ENCODE data around the gene HDAC5.

HDAC5 gene

GRCh38 chr17:44119798-44120197 is 3.6 kb downstream of the HDAC5 start:
- H3K36me3 ChIP-seq (ENCODE audit: control insufficient read depth in 1 of 2, insufficient read depth in 2 of 2, low read depth in 1 of 2, low read length in 2 of 2), result peaks cover 8 to 25% of the 10 kb centered on the region in 2 experiments
- H3K9me3 ChIP-seq (ENCODE audit: control insufficient read depth, low read length), result no peaks in the 10 kb centered on the region
- no peak overlapping the region for H2BK120ac ChIP-seq (ENCODE audit: low read depth, low read length)
- no peak overlapping the region for H2AFZ ChIP-seq (ENCODE audit: low read depth, low read length)
- peaks cover 0 to 6% of the 10 kb centered on the region in 2 experiments for H3K27me3 ChIP-seq (ENCODE audit: control insufficient read depth in 1 of 2, insufficient read depth in 1 of 2, low read length in 2 of 2)
- WGBS, result no CpG with 5 or more reads among the region's 2 CpGs
- no peak overlapping the region for H2BK12ac ChIP-seq (ENCODE audit: low read length in 2 of 2)
- H3K27ac ChIP-seq (ENCODE audit: low read length, poor library complexity, severe bottlenecking), result no peak overlapping the region
- H3K18ac ChIP-seq (ENCODE audit: low read depth in 1 of 2, low read length in 2 of 2), result no peak overlapping the region
- no peak for DNase-seq
- no peak overlapping the region for H3K23ac ChIP-seq (ENCODE audit: low read length in 2 of 2)
- H4K8ac ChIP-seq (ENCODE audit: low read length), result no peak overlapping the region
- peaks cover 12% of the 10 kb centered on the region for H3K4me1 ChIP-seq (ENCODE audit: control insufficient read depth, insufficient read depth, low read depth, low read length)
- no peak overlapping the region for H3K4me2 ChIP-seq (ENCODE audit: low read length, poor library complexity, severe bottlenecking)
- H3K4ac ChIP-seq (ENCODE audit: low read depth in 1 of 2, low read length in 2 of 2), result no peak overlapping the region
- no peak overlapping the region for H2AK5ac ChIP-seq (ENCODE audit: low read length, severe bottlenecking)
- no peak overlapping the region for H2BK5ac ChIP-seq (ENCODE audit: low read depth, low read length, poor library complexity, severe bottlenecking)
- H3K79me1 ChIP-seq (replicated peaks; ENCODE audit: low read length, poor library complexity, severe bottlenecking), result peaks cover 18% of the 10 kb centered on the region
- no peak overlapping the region for H3K14ac ChIP-seq (ENCODE audit: low read length in 2 of 2)
- no peak overlapping the region for H3K9ac ChIP-seq (ENCODE audit: low read length)
- no peak overlapping the region for H3K4me3 ChIP-seq (ENCODE audit: insufficient read depth in 1 of 2, low read depth in 1 of 2, low read length in 2 of 2)
- no peak overlapping the region for H2BK15ac ChIP-seq (ENCODE audit: low read depth, poor library complexity, severe bottlenecking)
- H4K91ac ChIP-seq (ENCODE audit: low read length), result no peak overlapping the region

DNA sequence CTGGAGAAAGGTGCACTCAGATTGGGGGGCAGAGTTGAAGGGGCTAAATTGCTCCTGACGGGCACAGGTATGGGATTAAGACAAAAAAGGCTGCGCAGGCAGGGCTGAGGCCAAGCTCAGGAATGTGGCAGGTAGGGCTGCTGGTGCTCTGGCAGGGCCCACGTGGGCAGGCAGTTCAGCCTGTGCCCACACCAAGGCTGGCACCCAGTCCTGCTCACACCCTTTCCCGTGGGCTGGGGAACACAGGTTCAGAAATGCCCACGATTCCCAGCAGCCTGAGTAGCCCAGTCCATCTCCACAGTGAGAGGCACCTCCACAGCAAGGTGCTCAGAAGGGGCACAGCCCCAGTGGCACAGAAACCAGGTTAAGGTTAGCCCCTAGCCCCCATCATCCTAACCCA is 4.4 kb downstream of the HDAC5 start:
- Histone ChIP-seq H3K4ac (ENCODE audit: low read depth in 1 of 2, low read length in 2 of 2) (no peak overlapping the region), H3K79me1 (replicated peaks; ENCODE audit: low read length, poor library complexity, severe bottlenecking) (peaks cover 17% of the 10 kb centered on the region), H2BK5ac (ENCODE audit: low read depth, low read length, poor library complexity, severe bottlenecking) (no peak overlapping the region), H2BK120ac (ENCODE audit: low read depth, low read length) (no peak overlapping the region), H3K27ac (ENCODE audit: low read length, poor library complexity, severe bottlenecking) (no peak overlapping the region), H3K14ac (ENCODE audit: low read length in 2 of 2) (peak overlapping the region in 1 of 2 experiments; percentile 29), H2BK12ac (ENCODE audit: low read length in 2 of 2) (no peak overlapping the region), H4K91ac (ENCODE audit: low read length) (no peak overlapping the region), H3K4me1 (ENCODE audit: control insufficient read depth, insufficient read depth, low read depth, low read length) (peaks cover 12% of the 10 kb centered on the region), H2AFZ (ENCODE audit: low read depth, low read length) (no peak overlapping the region), H3K9me3 (ENCODE audit: control insufficient read depth, low read length) (no peaks in the 10 kb centered on the region), H2AK5ac (ENCODE audit: low read length, severe bottlenecking) (no peak overlapping the region), H3K9ac (ENCODE audit: low read length) (no peak overlapping the region), H3K4me3 (ENCODE audit: insufficient read depth in 1 of 2, low read depth in 1 of 2, low read length in 2 of 2) (no peak overlapping the region), H2BK15ac (ENCODE audit: low read depth, poor library complexity, severe bottlenecking) (no peak overlapping the region), H3K23ac (ENCODE audit: low read length in 2 of 2) (no peak overlapping the region), H3K4me2 (ENCODE audit: low read length, poor library complexity, severe bottlenecking) (no peak overlapping the region), H3K36me3 (ENCODE audit: control insufficient read depth in 1 of 2, insufficient read depth in 2 of 2, low read depth in 1 of 2, low read length in 2 of 2) (peaks cover 13 to 31% of the 10 kb centered on the region in 2 experiments), H4K8ac (ENCODE audit: low read length) (no peak overlapping the region), H3K18ac (ENCODE audit: low read depth in 1 of 2, low read length in 2 of 2) (no peak overlapping the region), H3K27me3 (ENCODE audit: control insufficient read depth in 1 of 2, insufficient read depth in 1 of 2, low read length in 2 of 2) (peaks cover 0 to 6% of the 10 kb centered on the region in 2 experiments)
- WGBS, result 81% methylated on average over 5 of the region's 5 CpGs
- DNase-seq, result no peak

DNA sequence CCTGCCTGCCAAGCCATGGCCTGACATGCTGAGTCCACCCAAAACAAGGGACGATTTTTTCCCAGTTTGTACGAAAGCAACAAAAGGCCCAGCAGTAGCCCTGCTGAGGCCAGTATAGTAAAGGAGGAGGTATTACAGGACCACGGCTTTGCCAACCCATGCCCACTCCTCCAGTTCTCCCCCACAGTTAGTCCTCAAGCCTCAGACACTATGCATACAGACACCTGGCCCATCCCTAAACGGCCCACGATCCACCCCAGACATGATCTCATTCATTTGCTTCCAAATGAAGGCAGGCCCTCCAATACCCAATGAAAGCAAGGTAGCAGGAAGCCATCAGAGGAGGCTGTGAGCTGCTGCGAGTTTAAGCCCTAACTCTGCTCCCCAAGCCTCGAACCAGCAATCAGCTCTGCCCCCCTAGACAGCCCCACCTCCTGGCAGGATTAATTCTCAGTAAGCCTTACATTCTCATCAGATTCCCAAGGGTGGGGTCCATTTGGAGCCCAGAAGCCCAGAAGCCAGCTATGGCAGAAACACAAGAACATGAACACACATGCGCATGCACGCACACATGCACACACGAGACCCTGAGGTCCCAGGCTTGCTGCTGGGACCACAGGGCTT is 4.9 kb downstream of the HDAC5 start:
- Histone ChIP-seq H3K27ac (ENCODE audit: low read length, poor library complexity, severe bottlenecking) (no peak overlapping the region), H2BK120ac (ENCODE audit: low read depth, low read length) (no peak overlapping the region), H3K4me2 (ENCODE audit: low read length, poor library complexity, severe bottlenecking) (no peak overlapping the region), H4K8ac (ENCODE audit: low read length) (no peak overlapping the region), H3K36me3 (ENCODE audit: control insufficient read depth in 1 of 2, insufficient read depth in 2 of 2, low read depth in 1 of 2, low read length in 2 of 2) (peaks cover 18 to 36% of the 10 kb centered on the region in 2 experiments), H2BK15ac (ENCODE audit: low read depth, poor library complexity, severe bottlenecking) (no peak overlapping the region), H3K4ac (ENCODE audit: low read depth in 1 of 2, low read length in 2 of 2) (no peak overlapping the region), H3K18ac (ENCODE audit: low read depth in 1 of 2, low read length in 2 of 2) (no peak overlapping the region), H2BK5ac (ENCODE audit: low read depth, low read length, poor library complexity, severe bottlenecking) (no peak overlapping the region), H3K27me3 (ENCODE audit: control insufficient read depth in 1 of 2, insufficient read depth in 1 of 2, low read length in 2 of 2) (peaks cover 0 to 6% of the 10 kb centered on the region in 2 experiments), H2AFZ (ENCODE audit: low read depth, low read length) (no peak overlapping the region), H4K91ac (ENCODE audit: low read length) (no peak overlapping the region), H2BK12ac (ENCODE audit: low read length in 2 of 2) (no peak overlapping the region), H3K14ac (ENCODE audit: low read length in 2 of 2) (no peak overlapping the region), H3K9ac (ENCODE audit: low read length) (no peak overlapping the region), H3K23ac (ENCODE audit: low read length in 2 of 2) (no peak overlapping the region), H2AK5ac (ENCODE audit: low read length, severe bottlenecking) (no peak overlapping the region), H3K9me3 (ENCODE audit: control insufficient read depth, low read length) (no peaks in the 10 kb centered on the region), H3K4me3 (ENCODE audit: insufficient read depth in 1 of 2, low read depth in 1 of 2, low read length in 2 of 2) (no peak overlapping the region), H3K79me1 (replicated peaks; ENCODE audit: low read length, poor library complexity, severe bottlenecking) (peaks cover 18% of the 10 kb centered on the region), H3K4me1 (ENCODE audit: control insufficient read depth, insufficient read depth, low read depth, low read length) (peaks cover 10% of the 10 kb centered on the region)
- WGBS, result 78% methylated on average over 10 of the region's 10 CpGs
- no peak for DNase-seq

- H4K91ac ChIP-seq (ENCODE audit: low read length), result no peak overlapping the region
- no peak for DNase-seq
- no peak overlapping the region for H3K14ac ChIP-seq (ENCODE audit: low read length in 2 of 2)
- no peak overlapping the region for H2BK120ac ChIP-seq (ENCODE audit: low read depth, low read length)
- H2BK12ac ChIP-seq (ENCODE audit: low read length in 2 of 2), result no peak overlapping the region
- H3K4me2 ChIP-seq (ENCODE audit: low read length, poor library complexity, severe bottlenecking), result no peak overlapping the region
- H3K27ac ChIP-seq (ENCODE audit: low read length, poor library complexity, severe bottlenecking), result no peak overlapping the region
- no peak overlapping the region for H3K9ac ChIP-seq (ENCODE audit: low read length)
- H3K23ac ChIP-seq (ENCODE audit: low read length in 2 of 2), result no peak overlapping the region
- H2AFZ ChIP-seq (ENCODE audit: low read depth, low read length), result no peak overlapping the region
- H3K4me1 ChIP-seq (ENCODE audit: control insufficient read depth, insufficient read depth, low read depth, low read length), result peaks cover 4% of the 10 kb centered on the region
- H3K4ac ChIP-seq (ENCODE audit: low read depth in 1 of 2, low read length in 2 of 2), result no peak overlapping the region
- H2BK5ac ChIP-seq (ENCODE audit: low read depth, low read length, poor library complexity, severe bottlenecking), result no peak overlapping the region
- H3K36me3 ChIP-seq (ENCODE audit: control insufficient read depth in 1 of 2, insufficient read depth in 2 of 2, low read depth in 1 of 2, low read length in 2 of 2), result peaks cover 19 to 40% of the 10 kb centered on the region in 2 experiments
- peaks cover 19% of the 10 kb centered on the region for H3K79me1 ChIP-seq (replicated peaks; ENCODE audit: low read length, poor library complexity, severe bottlenecking)
- no peak overlapping the region for H2BK15ac ChIP-seq (ENCODE audit: low read depth, poor library complexity, severe bottlenecking)
- H3K18ac ChIP-seq (ENCODE audit: low read depth in 1 of 2, low read length in 2 of 2), result no peak overlapping the region
- no peak overlapping the region for H3K4me3 ChIP-seq (ENCODE audit: insufficient read depth in 1 of 2, low read depth in 1 of 2, low read length in 2 of 2)
- H3K9me3 ChIP-seq (ENCODE audit: control insufficient read depth, low read length), result no peaks in the 10 kb centered on the region
- 56% methylated on average over 17 of the region's 18 CpGs for WGBS
- no peak overlapping the region for H2AK5ac ChIP-seq (ENCODE audit: low read length, severe bottlenecking)
- no peaks in the 10 kb centered on the region for H3K27me3 ChIP-seq (ENCODE audit: control insufficient read depth in 1 of 2, insufficient read depth in 1 of 2, low read length in 2 of 2)
- H4K8ac ChIP-seq (ENCODE audit: low read length), result no peak overlapping the region
Observed at GRCh38 chr17:44117351-44117750, 6.1 kb downstream of the HDAC5 start.

All from mesenchymal stem cell (in vitro differentiated cells and primary cell).